Measurements from ENCODE around the gene LTBP1. TPM values are rescaled to one million over a fixed set of nuclear protein-coding genes. Genes with fewer than 3 reads are reported as not detected.

Gene LTBP1
- polyA plus RNA-seq, 1 donor (not counting 4 experiments of a cell fraction or from before 2014, with no cell fraction given): 9.2 TPM

- Histone ChIP-seq H3K36me3 (ENCODE audit: control insufficient read depth in 2 of 2, extremely low read depth in 1 of 2, insufficient read depth in 2 of 2, low read length in 2 of 2) (no peaks in the 10 kb centered on the region), H3K9me3 (ENCODE audit: control insufficient read depth, low read depth, low read length) (no peaks in the 10 kb centered on the region), H3K27ac (ENCODE audit: control insufficient read depth, insufficient read depth, low read length) (no peak overlapping the region), H3K9ac (ENCODE audit: control insufficient read depth, extremely low read depth, insufficient read depth, low read length) (no peak overlapping the region), H4K20me1 (ENCODE audit: control insufficient read depth, extremely low read depth, insufficient read depth, low read length) (no peaks in the 10 kb centered on the region), H3K4me2 (ENCODE audit: control insufficient read depth, extremely low read depth, insufficient read depth, low read depth, low read length) (no peak overlapping the region), H3K4me1 (ENCODE audit: control insufficient read depth, extremely low read depth, insufficient read depth, low read length) (peaks cover 3% of the 10 kb centered on the region), H3K4me3 (ENCODE audit: control insufficient read depth in 2 of 3, extremely low read depth in 1 of 3, insufficient read depth in 2 of 3, low read depth in 1 of 3, low read length in 3 of 3) (no peak overlapping the region), H2AFZ (ENCODE audit: control insufficient read depth, low read length) (no peak overlapping the region), H3K9me1 (ENCODE audit: control insufficient read depth, extremely low read depth, insufficient read depth, low read length) (no peaks in the 10 kb centered on the region), H3K27me3 (ENCODE audit: control insufficient read depth, extremely low read depth, insufficient read depth, low read length) (no peaks in the 10 kb centered on the region), H3K79me2 (ENCODE audit: control insufficient read depth, insufficient read depth, low read length) (no peaks in the 10 kb centered on the region)
- dilution Hi-C loops (cut with MboI; ENCODE audit: extremely low pct_ligation_motif_present, low sequenced_read_pairs): no loop called here
- no peak for TF ChIP-seq CTCF (optimal IDR thresholded peaks at IDR 0.05 in 1 of 3, IDR thresholded peaks at IDR 0.05 in 1 of 3, conservative IDR thresholded peaks at IDR 0.05 in 1 of 3; ENCODE audit: extremely low read depth in 1 of 3, insufficient read depth in 2 of 3, low read length in 3 of 3)
- no peak for TF ChIP-seq EZH2 (IDR thresholded peaks at IDR 0.05; ENCODE audit: low read length)
- FAIRE-seq (no peak), DNase-seq (ENCODE audit: low read depth, low spot score) (no peak)
These were observed 62.0 kb downstream of the LTBP1 start for GRCh38 chr2:33008716-33009115.

GRCh38 chr2:33009249-33009648, 62.5 kb downstream of the LTBP1 start:
- no peaks in the 10 kb centered on the region for H3K9me1 ChIP-seq (ENCODE audit: control insufficient read depth, extremely low read depth, insufficient read depth, low read length)
- H3K9me3 ChIP-seq (ENCODE audit: control insufficient read depth, low read depth, low read length): no peaks in the 10 kb centered on the region
- H3K4me1 ChIP-seq (ENCODE audit: control insufficient read depth, extremely low read depth, insufficient read depth, low read length): peaks cover 8% of the 10 kb centered on the region
- no peaks in the 10 kb centered on the region for H3K36me3 ChIP-seq (ENCODE audit: control insufficient read depth in 2 of 2, extremely low read depth in 1 of 2, insufficient read depth in 2 of 2, low read length in 2 of 2)
- H4K20me1 ChIP-seq (ENCODE audit: control insufficient read depth, extremely low read depth, insufficient read depth, low read length): no peaks in the 10 kb centered on the region
- no peak overlapping the region for H2AFZ ChIP-seq (ENCODE audit: control insufficient read depth, low read length)
- DNase-seq (ENCODE audit: low read depth, low spot score) (no peak), FAIRE-seq (no peak)
- H3K79me2 ChIP-seq (ENCODE audit: control insufficient read depth, insufficient read depth, low read length): no peaks in the 10 kb centered on the region
- no peaks in the 10 kb centered on the region for H3K27me3 ChIP-seq (ENCODE audit: control insufficient read depth, extremely low read depth, insufficient read depth, low read length)
- no peak overlapping the region for H3K27ac ChIP-seq (ENCODE audit: control insufficient read depth, insufficient read depth, low read length)
- dilution Hi-C loops (cut with MboI; ENCODE audit: extremely low pct_ligation_motif_present, low sequenced_read_pairs): no loop called here
- no peak overlapping the region for H3K4me2 ChIP-seq (ENCODE audit: control insufficient read depth, extremely low read depth, insufficient read depth, low read depth, low read length)
- no peak for TF ChIP-seq CTCF (optimal IDR thresholded peaks at IDR 0.05 in 1 of 3, IDR thresholded peaks at IDR 0.05 in 1 of 3, conservative IDR thresholded peaks at IDR 0.05 in 1 of 3; ENCODE audit: extremely low read depth in 1 of 3, insufficient read depth in 2 of 3, low read length in 3 of 3)
- TF ChIP-seq EZH2 (IDR thresholded peaks at IDR 0.05; ENCODE audit: low read length): no peak
- no peak overlapping the region for H3K4me3 ChIP-seq (ENCODE audit: control insufficient read depth in 2 of 3, extremely low read depth in 1 of 3, insufficient read depth in 2 of 3, low read depth in 1 of 3, low read length in 3 of 3)
- H3K9ac ChIP-seq (ENCODE audit: control insufficient read depth, extremely low read depth, insufficient read depth, low read length): no peak overlapping the region

Measured in keratinocyte (primary cell).